HG03520 (cell line): ENCODE data around the gene TOM1.

Experiments used
- ATAC-seq: cut with Tn5 transposase; IDR thresholded peaks from one replicate; pipeline ENCODE4 v1.9.1; 2021; ENCODE audit warnings: mild to moderate bottlenecking, moderate library complexity; ENCODE audit not compliant: unreplicated experiment

Gene TOM1

GRCh38 chr22:35367331-35367886, 67.7 kb downstream of the TOM1 start:
- ATAC-seq: no peak

- no peak for ATAC-seq
Measured at GRCh38 chr22:35368386-35368785, 68.7 kb downstream of the TOM1 start.

DNA sequence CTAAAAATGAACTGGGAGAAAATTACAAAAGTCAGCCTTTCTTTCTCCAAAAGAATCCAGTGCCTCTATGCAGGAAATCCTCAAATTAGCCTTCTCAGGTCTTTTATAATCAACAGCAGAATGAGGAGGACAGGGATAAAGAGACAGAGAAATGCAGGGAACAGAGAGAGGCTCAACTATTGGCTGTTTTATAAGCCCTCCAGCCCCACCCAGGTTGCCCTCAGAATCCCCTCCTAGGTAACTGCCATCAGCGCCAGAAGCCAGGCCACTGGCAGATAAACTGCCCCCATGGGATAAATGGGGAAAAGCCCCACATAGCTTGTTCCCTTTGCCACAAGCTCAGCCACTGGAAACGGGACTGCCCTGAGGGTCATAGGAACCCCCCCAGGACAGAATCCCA, 70.3 kb downstream of the TOM1 start:
- ATAC-seq: no peak

DNA sequence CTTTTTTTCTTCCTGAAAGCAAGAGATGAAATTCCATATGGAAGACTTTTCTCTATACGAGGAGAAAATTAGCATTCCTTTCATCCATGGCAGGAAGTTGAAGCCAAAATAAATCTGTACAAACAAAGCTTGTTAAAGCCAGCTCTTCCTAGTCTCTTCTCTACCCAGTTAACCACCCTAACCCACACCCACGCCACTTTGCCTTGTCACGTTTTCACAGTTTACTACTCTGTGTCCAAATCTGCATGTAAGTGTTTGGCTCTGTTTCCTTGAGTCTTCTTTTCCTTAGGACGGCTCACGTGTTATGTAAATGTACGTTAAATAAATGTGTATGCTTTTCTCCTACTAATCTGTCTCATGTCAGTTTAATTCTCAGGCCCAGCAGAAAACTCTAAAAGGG, 74.1 kb downstream of the TOM1 start:
- no peak for ATAC-seq

DNA sequence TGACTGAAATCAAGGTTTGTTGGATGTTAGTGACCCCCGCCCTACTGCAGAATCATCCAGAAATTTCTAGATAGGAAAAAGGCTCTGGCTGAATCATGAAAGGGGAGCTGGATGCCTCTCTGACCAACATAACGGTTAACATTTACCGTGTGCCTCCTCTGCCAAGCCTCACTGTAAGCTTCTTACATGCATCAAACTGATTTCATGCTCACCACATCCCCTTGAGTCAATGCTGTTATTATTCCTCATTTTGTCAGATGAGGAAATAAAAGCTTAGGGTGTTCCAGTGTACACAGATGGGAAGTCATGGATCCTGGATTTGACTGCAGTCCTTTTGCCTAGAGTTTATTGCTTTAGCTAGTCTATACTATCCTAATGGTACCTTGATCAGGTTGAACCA, 75.3 kb downstream of the TOM1 start:
- no peak for ATAC-seq

DNA sequence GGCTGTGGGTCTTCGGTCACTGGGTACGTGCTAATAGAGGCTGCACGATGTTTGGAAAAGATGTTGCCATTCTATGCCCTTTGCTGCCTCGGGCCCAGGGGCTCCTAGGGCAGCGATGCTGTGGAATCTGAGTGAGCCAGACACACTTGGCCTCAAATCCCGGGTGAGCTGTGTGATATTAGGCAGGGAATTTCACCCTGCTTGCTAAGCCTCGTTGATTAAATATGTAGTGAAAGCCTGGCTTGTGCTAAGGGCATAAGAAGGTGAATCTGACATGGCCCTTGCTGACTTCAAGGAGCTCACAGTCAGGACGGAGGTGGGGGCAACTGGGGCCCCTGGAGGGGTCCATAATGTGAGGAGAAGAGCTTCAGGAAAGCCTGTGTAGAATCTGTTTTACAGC, 75.8 kb downstream of the TOM1 start:
- ATAC-seq: no peak

GRCh38 chr22:35376728-35377472, 77.2 kb downstream of the TOM1 start:
- ATAC-seq: peak; percentile 38

GRCh38 chr22:35377735-35378134, 78.0 kb downstream of the TOM1 start:
- no peak for ATAC-seq

GRCh38 chr22:35378621-35379020, 78.9 kb downstream of the TOM1 start:
- no peak for ATAC-seq

GRCh38 chr22:35379146-35379993, 79.7 kb downstream of the TOM1 start:
- no peak for ATAC-seq

GRCh38 chr22:35380013-35380412, 80.3 kb downstream of the TOM1 start:
- ATAC-seq: no peak

- ATAC-seq: peak; percentile 63
Measured at GRCh38 chr22:35380537-35381423, 81.1 kb downstream of the TOM1 start, which contains the start of gene HMOX1. TSS of gene HMOX1 (plus strand) at chr22:35381096. CDS start at chr22:35381174, 78 bp downstream.

DNA sequence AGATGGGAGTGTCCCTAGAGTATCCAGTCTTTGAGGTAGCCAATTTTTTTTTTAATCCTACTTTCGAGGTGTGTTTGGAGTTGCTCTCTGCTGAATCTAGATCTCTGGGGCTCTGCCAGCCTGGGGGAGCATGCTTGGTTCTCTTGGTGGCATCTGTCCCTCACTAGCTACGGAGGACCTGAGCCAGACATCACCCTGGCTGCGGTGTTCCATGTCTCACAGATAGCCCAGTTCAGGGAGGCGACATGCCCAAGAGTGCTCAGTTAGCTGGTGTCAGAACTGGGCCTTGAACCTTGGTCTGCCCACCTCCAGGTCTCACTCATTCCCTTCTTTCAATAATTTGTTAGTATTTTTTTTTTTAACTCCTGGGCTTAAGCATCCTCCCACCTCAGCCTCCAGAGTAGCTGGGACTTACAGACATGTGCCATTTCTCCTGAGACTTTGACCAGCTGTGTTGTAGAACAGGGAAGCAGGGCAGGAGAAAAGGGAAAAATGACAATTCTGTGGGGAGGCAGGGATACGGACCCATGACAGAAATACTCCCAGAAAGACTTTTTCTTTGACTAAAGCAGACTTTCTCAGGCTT, 81.8 kb downstream of the TOM1 start:
- ATAC-seq: no peak

GRCh38 chr22:35383679-35384071, 84.0 kb downstream of the TOM1 start:
- no peak for ATAC-seq

DNA sequence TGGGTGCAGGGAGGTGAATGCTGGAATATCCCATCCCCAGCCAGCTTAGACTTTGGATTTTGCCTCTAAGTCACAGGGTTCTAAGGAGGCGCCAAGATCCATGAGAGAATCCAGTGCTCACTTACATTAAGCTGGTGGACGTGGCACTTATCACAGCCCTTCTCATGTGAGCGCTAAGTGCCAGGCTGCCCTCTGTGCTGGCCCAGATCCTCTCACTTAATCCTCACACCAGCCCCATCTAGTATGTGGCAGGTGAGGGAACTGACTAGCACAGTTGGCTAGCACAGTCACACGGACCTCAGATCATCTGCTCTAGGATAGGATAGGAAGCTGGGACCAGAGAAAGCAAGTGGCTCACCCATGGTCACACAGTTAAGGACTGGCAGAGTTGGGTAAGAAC, 84.8 kb downstream of the TOM1 start:
- ATAC-seq: no peak

GRCh38 chr22:35384975-35385588, 85.4 kb downstream of the TOM1 start:
- no peak for ATAC-seq

- ATAC-seq: no peak
Measured at GRCh38 chr22:35386670-35387288, 87.1 kb downstream of the TOM1 start.

GRCh38 chr22:35390933-35391332, 91.2 kb downstream of the TOM1 start:
- no peak for ATAC-seq

GRCh38 chr22:35392357-35392756, 92.7 kb downstream of the TOM1 start:
- no peak for ATAC-seq
